Fibroblast of villous mesenchyme (primary cell): ENCODE data around the gene PMPCA. TPM values are rescaled to one million over a fixed set of nuclear protein-coding genes. Genes with fewer than 3 reads are reported as not detected.

Source experiments
- DNase-seq: peaks from one replicate; pipeline ENCODE4 v3.0.0-alpha.2; 2010; ENCODE audit warnings: low read depth
- H3K4me3 ChIP-seq: 2 replicates; pipeline ENCODE4 v1.5.1; 2011; ENCODE audit warnings: low read depth, mild to moderate bottlenecking, low read length
- total RNA-seq: library from RNA; depleted of rRNA; stranded (reverse); fragments of >200 nt; gene quantifications from 2 replicates; pipeline ENCODE4 v1.2.3, GENCODE V29; 2012
- TF ChIP-seq, protein P1 (sequence below): IDR thresholded peaks from 2 replicates; pipeline ENCODE4 v1.5.1; 2012; ENCODE audit warnings: low read depth, mild to moderate bottlenecking, low read length; ENCODE audit not compliant: insufficient read depth

PMPCA gene
- total RNA-seq, 1 donor: 48.8 TPM

DNA sequence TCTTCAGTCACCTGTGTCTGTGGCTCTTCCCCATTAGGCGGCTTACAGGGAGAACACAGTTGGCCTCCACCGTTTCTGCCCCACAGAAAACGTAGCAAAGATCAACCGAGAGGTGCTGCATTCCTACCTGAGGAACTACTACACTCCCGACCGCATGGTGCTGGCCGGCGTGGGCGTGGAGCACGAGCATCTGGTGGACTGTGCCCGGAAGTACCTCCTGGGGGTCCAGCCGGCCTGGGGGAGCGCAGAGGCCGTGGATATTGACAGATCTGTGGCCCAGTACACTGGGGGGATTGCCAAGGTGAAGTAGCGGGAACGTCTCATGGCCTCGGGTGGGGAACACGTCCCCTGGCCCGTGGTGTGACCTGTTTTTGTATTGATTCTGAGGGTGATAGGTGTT lies 6.5 kb downstream of the PMPCA start:
- H3K4me3 ChIP-seq: no peak overlapping the region
- DNase-seq: no peak
- TF ChIP-seq, protein P1, sequence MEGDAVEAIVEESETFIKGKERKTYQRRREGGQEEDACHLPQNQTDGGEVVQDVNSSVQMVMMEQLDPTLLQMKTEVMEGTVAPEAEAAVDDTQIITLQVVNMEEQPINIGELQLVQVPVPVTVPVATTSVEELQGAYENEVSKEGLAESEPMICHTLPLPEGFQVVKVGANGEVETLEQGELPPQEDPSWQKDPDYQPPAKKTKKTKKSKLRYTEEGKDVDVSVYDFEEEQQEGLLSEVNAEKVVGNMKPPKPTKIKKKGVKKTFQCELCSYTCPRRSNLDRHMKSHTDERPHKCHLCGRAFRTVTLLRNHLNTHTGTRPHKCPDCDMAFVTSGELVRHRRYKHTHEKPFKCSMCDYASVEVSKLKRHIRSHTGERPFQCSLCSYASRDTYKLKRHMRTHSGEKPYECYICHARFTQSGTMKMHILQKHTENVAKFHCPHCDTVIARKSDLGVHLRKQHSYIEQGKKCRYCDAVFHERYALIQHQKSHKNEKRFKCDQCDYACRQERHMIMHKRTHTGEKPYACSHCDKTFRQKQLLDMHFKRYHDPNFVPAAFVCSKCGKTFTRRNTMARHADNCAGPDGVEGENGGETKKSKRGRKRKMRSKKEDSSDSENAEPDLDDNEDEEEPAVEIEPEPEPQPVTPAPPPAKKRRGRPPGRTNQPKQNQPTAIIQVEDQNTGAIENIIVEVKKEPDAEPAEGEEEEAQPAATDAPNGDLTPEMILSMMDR: no peak

DNA sequence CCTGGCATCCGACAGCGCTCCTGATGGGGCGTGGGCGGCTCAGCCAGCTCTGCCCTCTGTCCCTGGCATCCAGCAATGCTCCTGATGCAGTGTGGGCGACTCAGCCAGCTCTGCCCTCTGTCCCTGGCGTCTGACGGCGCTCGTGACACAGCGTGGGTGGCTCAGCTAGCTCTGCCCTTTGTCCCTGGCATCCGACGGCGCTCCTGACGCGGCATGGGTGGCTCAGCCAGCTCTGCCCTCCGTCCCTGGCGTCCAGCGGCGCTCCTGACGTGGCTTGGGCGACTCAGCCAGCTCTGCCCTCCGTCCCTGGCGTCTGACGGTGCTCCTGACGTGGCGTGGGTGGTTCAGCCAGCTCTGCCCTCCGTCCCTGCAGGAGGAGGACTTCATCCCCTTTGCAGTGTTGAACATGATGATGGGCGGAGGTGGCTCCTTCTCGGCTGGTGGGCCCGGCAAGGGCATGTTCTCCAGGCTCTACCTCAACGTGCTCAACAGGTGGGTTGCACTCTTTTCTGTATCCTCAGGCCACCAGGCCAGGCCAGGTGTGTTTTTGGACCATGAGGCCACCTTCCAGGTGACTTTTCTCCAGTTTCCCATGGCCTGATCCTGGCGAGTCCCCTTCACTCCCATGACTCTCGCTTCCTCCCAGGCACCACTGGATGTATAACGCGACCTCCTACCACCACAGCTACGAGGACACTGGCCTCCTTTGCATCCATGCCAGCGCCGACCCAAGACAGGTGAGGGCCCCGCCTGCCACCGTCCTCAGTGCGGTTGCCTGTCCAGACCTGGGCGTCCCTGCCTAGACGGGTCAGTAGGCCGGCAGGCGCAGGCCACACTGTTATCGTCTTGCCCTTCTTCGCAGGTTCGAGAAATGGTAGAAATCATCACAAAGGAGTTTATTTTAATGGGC lies 8.0 kb downstream of the PMPCA start:
- no peak for DNase-seq
- TF ChIP-seq, protein P1: no peak
- H3K4me3 ChIP-seq: no peak overlapping the region

DNA sequence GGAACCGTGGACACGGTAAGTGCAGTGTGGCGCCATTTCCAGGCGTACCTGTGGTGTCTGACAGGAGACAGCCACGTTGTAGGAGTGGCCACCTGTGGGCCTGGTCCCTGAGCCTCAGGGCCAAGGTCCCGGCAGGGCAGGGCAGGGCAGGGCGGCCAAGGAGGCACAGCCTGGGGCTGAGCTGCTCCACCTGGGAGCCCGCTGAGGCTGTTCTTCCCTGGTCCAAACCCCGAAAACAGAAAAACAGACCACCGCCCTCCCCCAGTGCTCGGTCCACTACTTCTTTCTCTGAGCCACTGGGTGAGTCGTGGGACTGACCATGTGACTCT lies 8.6 kb downstream of the PMPCA start:
- TF ChIP-seq, protein P1: no peak
- H3K4me3 ChIP-seq: no peak overlapping the region
- DNase-seq: no peak

DNA sequence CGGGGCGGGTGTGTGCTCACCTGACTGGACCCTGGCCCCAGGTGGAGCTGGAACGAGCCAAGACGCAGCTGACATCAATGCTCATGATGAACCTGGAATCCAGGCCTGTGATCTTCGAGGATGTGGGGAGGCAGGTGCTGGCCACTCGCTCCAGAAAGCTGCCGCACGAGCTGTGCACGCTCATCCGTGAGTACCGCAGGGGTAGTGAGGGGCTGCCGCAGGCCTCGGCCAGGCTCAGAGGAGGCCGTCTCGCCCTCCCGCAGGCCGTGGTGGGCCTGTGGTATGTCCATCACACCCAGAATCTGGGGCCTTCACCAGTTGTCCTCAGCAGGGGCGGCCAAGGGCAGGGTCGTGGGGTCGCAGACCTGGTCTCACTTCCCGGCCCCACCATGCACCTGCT lies 11.3 kb downstream of the PMPCA start:
- TF ChIP-seq, protein P1: no peak
- no peak overlapping the region for H3K4me3 ChIP-seq
- no peak for DNase-seq

DNA sequence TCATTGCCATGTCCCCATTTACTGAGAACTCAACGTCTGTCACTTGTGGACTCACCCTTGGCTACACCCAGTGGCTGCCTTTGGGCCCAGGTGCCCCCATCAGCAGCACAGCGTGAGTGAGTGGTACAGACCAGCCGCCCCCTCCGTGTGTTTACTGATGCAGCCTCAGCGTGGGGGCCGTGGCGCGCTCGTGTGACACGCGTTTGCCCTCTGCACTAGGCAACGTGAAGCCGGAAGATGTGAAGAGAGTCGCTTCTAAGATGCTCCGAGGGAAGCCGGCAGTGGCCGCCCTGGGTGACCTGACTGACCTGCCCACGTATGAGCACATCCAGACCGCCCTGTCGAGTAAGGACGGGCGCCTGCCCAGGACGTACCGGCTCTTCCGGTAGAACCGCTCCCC lies 12.4 kb downstream of the PMPCA start:
- TF ChIP-seq, protein P1: no peak
- H3K4me3 ChIP-seq: no peak overlapping the region
- no peak for DNase-seq

DNA sequence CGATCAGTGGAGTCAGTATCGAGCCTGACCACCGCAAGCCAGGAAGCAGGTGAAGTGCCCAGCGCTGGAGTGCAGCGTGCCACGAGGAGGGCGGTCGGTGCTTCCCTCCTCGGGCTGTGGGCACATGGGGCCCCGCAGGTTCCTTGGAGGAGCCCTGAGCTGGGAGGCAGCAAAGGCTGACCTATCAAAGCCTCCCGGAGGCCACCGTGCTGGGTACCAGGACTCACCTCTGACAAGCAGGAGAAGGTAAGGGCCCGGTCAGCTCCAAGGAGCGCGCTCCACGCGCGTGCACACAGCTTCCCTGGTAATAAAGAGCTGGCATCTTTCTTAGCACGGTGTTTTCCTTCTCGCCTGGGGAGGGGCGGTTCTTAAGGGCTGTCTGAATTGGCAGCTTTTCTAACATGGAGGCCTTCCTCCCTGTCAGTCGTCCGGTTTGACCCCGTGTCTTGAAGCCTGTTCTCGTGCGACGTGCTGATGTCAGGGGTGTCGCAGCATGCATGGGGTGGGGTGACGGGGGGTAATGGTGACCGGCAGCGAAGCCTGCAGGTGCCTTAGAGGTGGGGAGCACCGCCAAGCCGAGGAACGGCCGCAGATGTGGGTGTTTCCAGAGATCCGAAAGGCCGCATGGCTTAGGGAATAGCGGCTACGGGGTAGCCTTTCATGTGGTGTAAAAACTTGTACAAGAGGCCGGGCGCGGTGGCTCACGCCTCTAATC lies 13.1 kb downstream of the PMPCA start:
- no peak for DNase-seq
- TF ChIP-seq, protein P1: no peak
- no peak overlapping the region for H3K4me3 ChIP-seq
